Neural progenitor cell (in vitro differentiated cells): ENCODE measurements around the gene THSD4. TPM values are rescaled to one million over a fixed set of nuclear protein-coding genes. Genes with fewer than 3 reads are reported as not detected.
"Not testable (repeated sequence)": the region's sequence is repeated elsewhere in the genome, so short reads cannot be mapped to it uniquely, and the experiment has no call there.

Experiments
- DNase-seq: peaks from one replicate; pipeline ENCODE4 v3.0.0-alpha.2; 2016; ENCODE audit warnings: low spot score
- H2AFZ ChIP-seq: fragments of 200-600 bp; sonication (generic); replicated peaks from 2 replicates; pipeline ENCODE4 v1.6.1; 2016; ENCODE audit warnings: antibody characterized with exemption
- H3F3A ChIP-seq: fragments of 200-600 bp; sonication (generic); 2 replicates; pipeline ENCODE4 v1.6.1; 2016; ENCODE audit warnings: antibody characterized with exemption, low read depth
- H3K27ac ChIP-seq: fragments of 200-600 bp; sonication (generic); 2 replicates; pipeline ENCODE4 v1.5.1; 2016; ENCODE audit warnings: mild to moderate bottlenecking
- H3K27me3 ChIP-seq: fragments of 200-600 bp; sonication (generic); 2 replicates; pipeline ENCODE4 v1.6.1; 2016; ENCODE audit warnings: mild to moderate bottlenecking, moderate library complexity
- H3K36me3 ChIP-seq: fragments of 200-600 bp; sonication (generic); 2 replicates; pipeline ENCODE4 v1.5.1; 2016
- H3K4me1 ChIP-seq: fragments of 200-600 bp; sonication (generic); 2 replicates; pipeline ENCODE4 v1.6.1; 2016; ENCODE audit warnings: mixed run types
- H3K4me2 ChIP-seq: fragments of 200-600 bp; sonication (generic); 2 replicates; pipeline ENCODE4 v1.6.1; 2016
- H3K4me3 ChIP-seq: fragments of 200-600 bp; sonication (generic); 2 replicates; pipeline ENCODE4 v1.5.1; 2016
- H3K79me2 ChIP-seq: fragments of 200-600 bp; sonication (generic); 2 replicates; pipeline ENCODE4 v1.6.1; 2016; ENCODE audit warnings: low read depth
- H3K9ac ChIP-seq: fragments of 200-600 bp; sonication (generic); 2 replicates; pipeline ENCODE4 v1.6.1; 2016
- H3K9me3 ChIP-seq: fragments of 200-600 bp; sonication (generic); 2 replicates; pipeline ENCODE4 v1.5.1; 2016; ENCODE audit warnings: low read depth
- H4K20me1 ChIP-seq: fragments of 200-600 bp; sonication (generic); 2 replicates; pipeline ENCODE4 v1.6.1; 2016; ENCODE audit warnings: low read depth
- H3K27ac Mint-ChIP-seq: 3 replicates; pipeline ENCODE4 v1.8.0; 2021; ENCODE audit warnings: mixed read lengths
- H3K27me3 Mint-ChIP-seq: 2 replicates; pipeline ENCODE4 v1.8.0; 2022; ENCODE audit warnings: low read depth, mild to moderate bottlenecking, inconsistent platforms, moderate library complexity, mixed read lengths; ENCODE audit not compliant: insufficient read depth
- H3K36me3 Mint-ChIP-seq: 3 replicates; pipeline ENCODE4 v1.8.0; 2021; ENCODE audit warnings: mixed read lengths
- H3K4me1 Mint-ChIP-seq: 3 replicates; pipeline ENCODE4 v1.8.0; 2021; ENCODE audit warnings: mixed read lengths
- H3K4me3 Mint-ChIP-seq: 3 replicates; pipeline ENCODE4 v1.8.0; 2021; ENCODE audit warnings: mild to moderate bottlenecking, moderate library complexity, mixed read lengths
- H3K9me3 Mint-ChIP-seq: 3 replicates; pipeline ENCODE4 v1.8.0; 2020; ENCODE audit warnings: mixed read lengths
- EZH2 ChIP-seq: fragments of 200-600 bp; sonication (generic); IDR thresholded peaks from 2 replicates; pipeline ENCODE4 v1.6.1; 2017; ENCODE audit warnings: antibody characterized with exemption, mild to moderate bottlenecking, moderate library complexity
- EZH2phosphoT487 ChIP-seq: fragments of 200-600 bp; sonication (generic); IDR thresholded peaks from 2 replicates; pipeline ENCODE4 v1.6.1; 2017; ENCODE audit warnings: antibody characterized with exemption
- total RNA-seq: library from RNA; depleted of rRNA; stranded (reverse); fragments of >200 nt; gene quantifications from 2 replicates; pipeline ENCODE4 v1.2.3, GENCODE V29; 2015; ENCODE audit warnings: low replicate concordance
- TF ChIP-seq, protein P1 (sequence below): fragments of 200-600 bp; sonication (generic); IDR thresholded peaks from 2 replicates; pipeline ENCODE4 v1.5.1; 2017; ENCODE audit warnings: antibody characterized with exemption, mild to moderate bottlenecking

THSD4 gene
- total RNA-seq, 1 donor from 2014 or later: 2.4 TPM

GRCh38 chr15:71723344-71723743 is 608.1 kb downstream of the THSD4 start:
- Mint-ChIP-seq H3K27me3 (peaks cover 4% of the 10 kb centered on the region), H3K27ac (no peak overlapping the region), H3K9me3 (no peaks in the 10 kb centered on the region), H3K4me1 (no peaks in the 10 kb centered on the region), H3K36me3 (no peaks in the 10 kb centered on the region), H3K4me3 (no peak overlapping the region)
- no peak overlapping the region for H3K4me2 ChIP-seq
- H3K4me1 ChIP-seq: no peaks in the 10 kb centered on the region
- no peak overlapping the region for H2AFZ ChIP-seq
- H3K9ac ChIP-seq: no peak overlapping the region
- no peak for TF ChIP-seq EZH2
- TF ChIP-seq, protein P1, sequence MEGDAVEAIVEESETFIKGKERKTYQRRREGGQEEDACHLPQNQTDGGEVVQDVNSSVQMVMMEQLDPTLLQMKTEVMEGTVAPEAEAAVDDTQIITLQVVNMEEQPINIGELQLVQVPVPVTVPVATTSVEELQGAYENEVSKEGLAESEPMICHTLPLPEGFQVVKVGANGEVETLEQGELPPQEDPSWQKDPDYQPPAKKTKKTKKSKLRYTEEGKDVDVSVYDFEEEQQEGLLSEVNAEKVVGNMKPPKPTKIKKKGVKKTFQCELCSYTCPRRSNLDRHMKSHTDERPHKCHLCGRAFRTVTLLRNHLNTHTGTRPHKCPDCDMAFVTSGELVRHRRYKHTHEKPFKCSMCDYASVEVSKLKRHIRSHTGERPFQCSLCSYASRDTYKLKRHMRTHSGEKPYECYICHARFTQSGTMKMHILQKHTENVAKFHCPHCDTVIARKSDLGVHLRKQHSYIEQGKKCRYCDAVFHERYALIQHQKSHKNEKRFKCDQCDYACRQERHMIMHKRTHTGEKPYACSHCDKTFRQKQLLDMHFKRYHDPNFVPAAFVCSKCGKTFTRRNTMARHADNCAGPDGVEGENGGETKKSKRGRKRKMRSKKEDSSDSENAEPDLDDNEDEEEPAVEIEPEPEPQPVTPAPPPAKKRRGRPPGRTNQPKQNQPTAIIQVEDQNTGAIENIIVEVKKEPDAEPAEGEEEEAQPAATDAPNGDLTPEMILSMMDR: no peak
- TF ChIP-seq EZH2phosphoT487: no peak
- H4K20me1 ChIP-seq: no peaks in the 10 kb centered on the region
- H3K9me3 ChIP-seq: no peaks in the 10 kb centered on the region
- H3F3A ChIP-seq: no peaks in the 10 kb centered on the region
- no peak overlapping the region for H3K4me3 ChIP-seq
- H3K27me3 ChIP-seq: no peaks in the 10 kb centered on the region
- H3K36me3 ChIP-seq: no peaks in the 10 kb centered on the region
- DNase-seq: no peak
- H3K27ac ChIP-seq: no peak overlapping the region
- H3K79me2 ChIP-seq: no peaks in the 10 kb centered on the region

GRCh38 chr15:71725207-71725955 is 610.1 kb downstream of the THSD4 start:
- H2AFZ ChIP-seq, H3K4me3 Mint-ChIP-seq, H3K4me1 ChIP-seq, H3K4me1 Mint-ChIP-seq, H3K27ac ChIP-seq, H3K27me3 Mint-ChIP-seq, H3K9me3 Mint-ChIP-seq, DNase-seq, H3F3A ChIP-seq, H3K36me3 Mint-ChIP-seq, H3K9ac ChIP-seq, H3K9me3 ChIP-seq, H3K4me2 ChIP-seq, H3K4me3 ChIP-seq, H3K27ac Mint-ChIP-seq, H4K20me1 ChIP-seq, H3K79me2 ChIP-seq, H3K27me3 ChIP-seq, H3K36me3 ChIP-seq: not testable (repeated sequence)

DNA sequence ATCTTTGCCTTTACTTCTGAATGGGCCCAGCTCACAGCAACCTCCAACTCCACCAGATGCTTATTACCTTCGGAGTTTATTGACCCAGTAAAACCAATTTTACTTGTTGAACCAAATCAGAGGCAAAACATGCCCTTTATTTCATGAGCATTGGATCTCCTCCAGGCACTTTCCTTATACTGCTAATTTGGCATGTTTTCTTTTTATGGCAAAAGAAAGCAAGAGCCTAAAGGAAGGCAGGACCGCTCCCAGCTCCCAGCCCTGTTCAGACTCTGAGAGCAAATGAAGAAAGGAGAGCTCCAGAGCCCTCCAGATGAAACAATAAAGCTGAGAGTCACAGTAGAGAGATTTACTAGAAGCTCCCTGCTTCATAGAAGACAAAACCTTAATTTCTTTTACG is 613.6 kb downstream of the THSD4 start:
- no peak overlapping the region for H3K9ac ChIP-seq
- no peaks in the 10 kb centered on the region for H4K20me1 ChIP-seq
- H3K27me3 ChIP-seq: no peaks in the 10 kb centered on the region
- TF ChIP-seq EZH2phosphoT487 (no peak), EZH2 (no peak)
- TF ChIP-seq, protein P1: no peak
- H3K4me3 ChIP-seq: no peak overlapping the region
- Mint-ChIP-seq H3K36me3 (no peaks in the 10 kb centered on the region), H3K9me3 (no peaks in the 10 kb centered on the region), H3K4me1 (no peaks in the 10 kb centered on the region), H3K4me3 (no peak overlapping the region), H3K27me3 (peaks cover 2% of the 10 kb centered on the region), H3K27ac (no peak overlapping the region)
- H3K36me3 ChIP-seq: no peaks in the 10 kb centered on the region
- DNase-seq: no peak
- H3F3A ChIP-seq: no peaks in the 10 kb centered on the region
- H3K9me3 ChIP-seq: no peaks in the 10 kb centered on the region
- H3K4me1 ChIP-seq: peaks cover 8% of the 10 kb centered on the region
- no peak overlapping the region for H3K27ac ChIP-seq
- no peaks in the 10 kb centered on the region for H3K79me2 ChIP-seq
- peak overlapping the region; percentile 17 for H2AFZ ChIP-seq
- H3K4me2 ChIP-seq: no peak overlapping the region

DNA sequence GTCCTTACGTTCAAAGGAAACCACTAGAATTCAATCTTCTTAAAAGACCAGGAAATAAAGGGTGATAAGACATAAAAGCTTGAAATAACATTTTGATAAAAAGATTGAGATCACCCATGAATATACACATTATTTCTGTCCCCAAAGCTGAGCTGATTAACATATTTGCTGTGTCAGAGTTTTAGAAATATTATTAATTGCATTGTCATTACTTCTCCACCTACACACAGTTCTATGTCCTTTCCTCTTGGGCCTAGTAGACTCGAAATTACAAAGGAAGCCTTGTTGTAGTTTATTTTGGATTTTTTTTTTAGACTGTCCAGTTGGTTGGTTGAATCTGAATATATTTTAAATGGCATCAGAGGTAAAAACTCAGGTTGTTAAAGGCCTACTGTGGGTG is 614.0 kb downstream of the THSD4 start:
- Mint-ChIP-seq H3K27ac (no peak overlapping the region), H3K27me3 (peaks cover 2% of the 10 kb centered on the region), H3K4me3 (no peak overlapping the region), H3K36me3 (no peaks in the 10 kb centered on the region), H3K4me1 (no peaks in the 10 kb centered on the region), H3K9me3 (no peaks in the 10 kb centered on the region)
- H3F3A ChIP-seq: no peaks in the 10 kb centered on the region
- TF ChIP-seq EZH2: no peak
- TF ChIP-seq, protein P1: no peak
- no peak for TF ChIP-seq EZH2phosphoT487
- peak overlapping the region; percentile 17 for H2AFZ ChIP-seq
- no peak overlapping the region for H3K4me3 ChIP-seq
- no peak overlapping the region for H3K4me2 ChIP-seq
- no peak for DNase-seq
- H3K27me3 ChIP-seq: no peaks in the 10 kb centered on the region
- no peaks in the 10 kb centered on the region for H3K9me3 ChIP-seq
- H4K20me1 ChIP-seq: no peaks in the 10 kb centered on the region
- H3K79me2 ChIP-seq: no peaks in the 10 kb centered on the region
- no peaks in the 10 kb centered on the region for H3K36me3 ChIP-seq
- peaks cover 8% of the 10 kb centered on the region for H3K4me1 ChIP-seq
- H3K9ac ChIP-seq: no peak overlapping the region
- no peak overlapping the region for H3K27ac ChIP-seq
